A549 (cell line): ENCODE results near the gene NTM.

Source experiments
- BHLHE40 ChIP-seq: IDR thresholded peaks from 2 replicates; pipeline ENCODE4 v1.6.1; 2012; ENCODE audit warnings: low read depth, low read length, inconsistent platforms
- EP300 ChIP-seq, 2 experiments: fragments of >200 bp; sonication (Bioruptor Twin); formaldehyde crosslinking; IDR thresholded peaks; 2 replicates in 1 of 2; 3 replicates in 1 of 2; pipeline ENCODE4 v1.6.1; 2016 to 2017
- GATA3 ChIP-seq: IDR thresholded peaks from 2 replicates; pipeline ENCODE4 v1.6.1; 2012; ENCODE audit warnings: borderline replicate concordance
- KDM5A ChIP-seq: fragments of 200-600 bp; sonication (generic); IDR thresholded peaks from 2 replicates; pipeline ENCODE4 v1.6.1; 2016; ENCODE audit warnings: antibody characterized with exemption, mild to moderate bottlenecking
- MAZ ChIP-seq: fragments of 150-350 bp; IDR thresholded peaks from 2 replicates; pipeline ENCODE4 v1.6.1; 2014; ENCODE audit warnings: antibody characterized with exemption, low read depth, low read length, borderline replicate concordance
- POLR2A ChIP-seq: IDR thresholded peaks from 2 replicates; pipeline ENCODE4 v1.6.1; 2012; ENCODE audit warnings: mild to moderate bottlenecking, low read length
- RAD21 ChIP-seq, 2 experiments: fragments of >200 bp in 1 of 2; sonication (Bioruptor Twin) in 1 of 2; formaldehyde crosslinking in 1 of 2; IDR thresholded peaks in 1 of 2; conservative IDR thresholded peaks in 1 of 2; 2 replicates in 1 of 2; 3 replicates in 1 of 2; pipeline ENCODE4 v1.6.1; 2012 to 2018; ENCODE audit warnings: inconsistent platforms in 1 of 2
- SMC3 ChIP-seq: fragments of >200 bp; sonication (Bioruptor Twin); formaldehyde crosslinking; IDR thresholded peaks from 3 replicates; pipeline ENCODE4 v1.6.1; 2018; ENCODE audit warnings: inconsistent platforms
- ZFP36 ChIP-seq: fragments of 450-650 bp; IDR thresholded peaks from 2 replicates; pipeline ENCODE4 v1.6.1; 2014; ENCODE audit warnings: borderline replicate concordance; ENCODE audit not compliant: partially characterized antibody
- TF ChIP-seq, protein P1 (sequence below): fragments of 200-600 bp; sonication (generic); IDR thresholded peaks from 2 replicates; pipeline ENCODE4 v1.6.1; 2016; ENCODE audit warnings: antibody characterized with exemption, mild to moderate bottlenecking, moderate library complexity
- TF ChIP-seq, protein P2 (sequence below): fragments of >200 bp; sonication (Bioruptor Twin); formaldehyde crosslinking; IDR thresholded peaks from 3 replicates; pipeline ENCODE4 v1.5.1; 2016
- TF ChIP-seq, protein P3 (sequence below): IDR thresholded peaks from 2 replicates; pipeline ENCODE4 v1.6.1; 2012
- TF ChIP-seq, protein P4 (sequence below): IDR thresholded peaks from 2 replicates; pipeline ENCODE4 v1.6.1; 2012; ENCODE audit warnings: low read depth, borderline replicate concordance

DNA sequence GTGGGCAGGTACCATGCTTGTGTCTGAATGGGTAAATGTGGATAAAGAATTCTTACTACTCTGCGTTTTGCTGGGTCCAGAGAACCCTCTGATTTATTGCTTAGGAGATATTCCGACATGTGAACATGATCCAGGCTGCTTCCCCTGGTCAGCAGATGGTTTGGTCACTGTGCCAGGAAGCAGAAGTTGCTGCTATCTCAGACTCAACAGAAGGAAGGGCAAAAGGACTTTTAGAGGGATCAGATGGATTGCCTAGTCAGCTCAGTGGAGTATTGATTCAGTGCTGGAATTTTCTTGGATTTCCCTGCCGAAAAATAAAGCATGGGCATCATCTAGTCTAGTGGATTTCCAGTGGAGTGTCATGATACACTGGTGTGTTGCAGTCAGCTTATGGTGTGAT lies 440.1 kb downstream of the NTM start:
- TF ChIP-seq, protein P1, sequence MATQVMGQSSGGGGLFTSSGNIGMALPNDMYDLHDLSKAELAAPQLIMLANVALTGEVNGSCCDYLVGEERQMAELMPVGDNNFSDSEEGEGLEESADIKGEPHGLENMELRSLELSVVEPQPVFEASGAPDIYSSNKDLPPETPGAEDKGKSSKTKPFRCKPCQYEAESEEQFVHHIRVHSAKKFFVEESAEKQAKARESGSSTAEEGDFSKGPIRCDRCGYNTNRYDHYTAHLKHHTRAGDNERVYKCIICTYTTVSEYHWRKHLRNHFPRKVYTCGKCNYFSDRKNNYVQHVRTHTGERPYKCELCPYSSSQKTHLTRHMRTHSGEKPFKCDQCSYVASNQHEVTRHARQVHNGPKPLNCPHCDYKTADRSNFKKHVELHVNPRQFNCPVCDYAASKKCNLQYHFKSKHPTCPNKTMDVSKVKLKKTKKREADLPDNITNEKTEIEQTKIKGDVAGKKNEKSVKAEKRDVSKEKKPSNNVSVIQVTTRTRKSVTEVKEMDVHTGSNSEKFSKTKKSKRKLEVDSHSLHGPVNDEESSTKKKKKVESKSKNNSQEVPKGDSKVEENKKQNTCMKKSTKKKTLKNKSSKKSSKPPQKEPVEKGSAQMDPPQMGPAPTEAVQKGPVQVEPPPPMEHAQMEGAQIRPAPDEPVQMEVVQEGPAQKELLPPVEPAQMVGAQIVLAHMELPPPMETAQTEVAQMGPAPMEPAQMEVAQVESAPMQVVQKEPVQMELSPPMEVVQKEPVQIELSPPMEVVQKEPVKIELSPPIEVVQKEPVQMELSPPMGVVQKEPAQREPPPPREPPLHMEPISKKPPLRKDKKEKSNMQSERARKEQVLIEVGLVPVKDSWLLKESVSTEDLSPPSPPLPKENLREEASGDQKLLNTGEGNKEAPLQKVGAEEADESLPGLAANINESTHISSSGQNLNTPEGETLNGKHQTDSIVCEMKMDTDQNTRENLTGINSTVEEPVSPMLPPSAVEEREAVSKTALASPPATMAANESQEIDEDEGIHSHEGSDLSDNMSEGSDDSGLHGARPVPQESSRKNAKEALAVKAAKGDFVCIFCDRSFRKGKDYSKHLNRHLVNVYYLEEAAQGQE = no peak
- no peak for TF ChIP-seq EP300 (IDR thresholded peaks at IDR 0.05)
- TF ChIP-seq MAZ = no peak
- TF ChIP-seq, protein P2, sequence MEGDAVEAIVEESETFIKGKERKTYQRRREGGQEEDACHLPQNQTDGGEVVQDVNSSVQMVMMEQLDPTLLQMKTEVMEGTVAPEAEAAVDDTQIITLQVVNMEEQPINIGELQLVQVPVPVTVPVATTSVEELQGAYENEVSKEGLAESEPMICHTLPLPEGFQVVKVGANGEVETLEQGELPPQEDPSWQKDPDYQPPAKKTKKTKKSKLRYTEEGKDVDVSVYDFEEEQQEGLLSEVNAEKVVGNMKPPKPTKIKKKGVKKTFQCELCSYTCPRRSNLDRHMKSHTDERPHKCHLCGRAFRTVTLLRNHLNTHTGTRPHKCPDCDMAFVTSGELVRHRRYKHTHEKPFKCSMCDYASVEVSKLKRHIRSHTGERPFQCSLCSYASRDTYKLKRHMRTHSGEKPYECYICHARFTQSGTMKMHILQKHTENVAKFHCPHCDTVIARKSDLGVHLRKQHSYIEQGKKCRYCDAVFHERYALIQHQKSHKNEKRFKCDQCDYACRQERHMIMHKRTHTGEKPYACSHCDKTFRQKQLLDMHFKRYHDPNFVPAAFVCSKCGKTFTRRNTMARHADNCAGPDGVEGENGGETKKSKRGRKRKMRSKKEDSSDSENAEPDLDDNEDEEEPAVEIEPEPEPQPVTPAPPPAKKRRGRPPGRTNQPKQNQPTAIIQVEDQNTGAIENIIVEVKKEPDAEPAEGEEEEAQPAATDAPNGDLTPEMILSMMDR = no peak
- no peak for TF ChIP-seq BHLHE40
- TF ChIP-seq, protein P3, sequence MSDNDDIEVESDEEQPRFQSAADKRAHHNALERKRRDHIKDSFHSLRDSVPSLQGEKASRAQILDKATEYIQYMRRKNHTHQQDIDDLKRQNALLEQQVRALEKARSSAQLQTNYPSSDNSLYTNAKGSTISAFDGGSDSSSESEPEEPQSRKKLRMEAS = no peak
- no peak for TF ChIP-seq POLR2A
- TF ChIP-seq RAD21 (conservative IDR thresholded peaks at IDR 0.05 in 1 of 2, IDR thresholded peaks at IDR 0.05 in 1 of 2) = no peak
- no peak for TF ChIP-seq GATA3
- TF ChIP-seq ZFP36 = no peak
- no peak for TF ChIP-seq KDM5A
- TF ChIP-seq, protein P4, sequence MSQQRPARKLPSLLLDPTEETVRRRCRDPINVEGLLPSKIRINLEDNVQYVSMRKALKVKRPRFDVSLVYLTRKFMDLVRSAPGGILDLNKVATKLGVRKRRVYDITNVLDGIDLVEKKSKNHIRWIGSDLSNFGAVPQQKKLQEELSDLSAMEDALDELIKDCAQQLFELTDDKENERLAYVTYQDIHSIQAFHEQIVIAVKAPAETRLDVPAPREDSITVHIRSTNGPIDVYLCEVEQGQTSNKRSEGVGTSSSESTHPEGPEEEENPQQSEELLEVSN = no peak
- TF ChIP-seq SMC3 = no peak
